Muscle layer of colon (tissue), 2 donors: ENCODE results near the gene HOXB1.

Source experiments
- H3K27ac ChIP-seq: one replicate; pipeline ENCODE4 v1.7.0; 2013; ENCODE audit warnings: low read depth, mild to moderate bottlenecking, low read length, moderate library complexity
- H3K27me3 ChIP-seq, 2 donors: one replicate each; pipeline ENCODE4 v1.7.0; 2013; ENCODE audit warnings: low read length in 2 of 2, mild to moderate bottlenecking in 2 of 2; ENCODE audit not compliant: insufficient read depth in 2 of 2, control insufficient read depth in 1 of 2
- H3K36me3 ChIP-seq: one replicate; pipeline ENCODE4 v1.7.0; 2013; ENCODE audit warnings: mild to moderate bottlenecking, low read length; ENCODE audit not compliant: insufficient read depth
- H3K4me1 ChIP-seq: one replicate; pipeline ENCODE4 v1.7.0; 2013; ENCODE audit warnings: mild to moderate bottlenecking, low read length; ENCODE audit not compliant: insufficient read depth
- H3K4me3 ChIP-seq, 2 donors: one replicate each; pipeline ENCODE4 v1.7.0; 2013; ENCODE audit warnings: low read length in 2 of 2, low read depth in 1 of 2, mild to moderate bottlenecking in 1 of 2, moderate library complexity in 1 of 2
- H3K9ac ChIP-seq: one replicate; pipeline ENCODE4 v1.7.0; 2013; ENCODE audit warnings: low read length
- H3K9me3 ChIP-seq: one replicate; pipeline ENCODE4 v1.7.0; 2013; ENCODE audit warnings: mild to moderate bottlenecking, low read length
- donor health status: abdominal sarcoma.
- donor health status: Adenocarcinoma of cecum.

The HOXB1 gene

DNA sequence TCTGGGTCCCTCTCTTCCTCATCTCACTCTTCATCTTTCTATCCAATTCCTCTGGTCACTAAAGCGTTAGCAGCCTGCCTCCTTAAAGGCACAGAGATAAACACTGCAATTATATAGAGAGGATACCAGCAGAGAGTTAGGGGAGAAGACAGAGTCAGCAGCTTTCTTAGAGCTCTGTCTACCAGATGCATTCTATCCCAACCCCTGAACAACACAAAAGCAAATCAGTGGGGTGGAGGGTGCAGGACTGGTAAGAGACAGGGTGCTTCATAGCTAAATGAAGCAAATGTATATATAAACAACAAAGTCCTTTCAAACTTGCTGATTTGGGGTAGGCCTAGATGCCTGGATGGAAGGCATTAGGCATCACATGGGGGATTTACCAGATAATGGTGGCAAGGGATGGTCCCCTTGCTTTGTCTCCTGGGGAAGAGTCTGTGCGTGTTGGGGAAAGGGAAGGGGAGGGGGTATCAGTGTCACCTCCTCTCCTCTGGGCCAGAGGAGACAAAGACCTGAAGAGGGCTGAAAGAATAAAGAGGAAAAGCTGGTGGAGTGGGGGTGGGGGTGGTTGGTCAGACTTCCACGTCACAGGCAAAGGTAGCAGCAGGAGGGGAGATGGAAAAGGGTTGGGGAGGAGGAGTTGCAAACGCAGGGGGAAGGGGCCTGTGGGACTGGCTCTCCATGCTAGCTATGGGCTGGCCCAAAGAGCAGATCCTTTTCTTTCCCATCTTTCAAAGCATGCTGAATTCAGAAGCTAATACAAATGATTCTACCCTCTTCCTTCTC is 35.3 kb upstream of the HOXB1 start:
- peaks cover 6% of the 10 kb centered on the region for H3K36me3 ChIP-seq

DNA sequence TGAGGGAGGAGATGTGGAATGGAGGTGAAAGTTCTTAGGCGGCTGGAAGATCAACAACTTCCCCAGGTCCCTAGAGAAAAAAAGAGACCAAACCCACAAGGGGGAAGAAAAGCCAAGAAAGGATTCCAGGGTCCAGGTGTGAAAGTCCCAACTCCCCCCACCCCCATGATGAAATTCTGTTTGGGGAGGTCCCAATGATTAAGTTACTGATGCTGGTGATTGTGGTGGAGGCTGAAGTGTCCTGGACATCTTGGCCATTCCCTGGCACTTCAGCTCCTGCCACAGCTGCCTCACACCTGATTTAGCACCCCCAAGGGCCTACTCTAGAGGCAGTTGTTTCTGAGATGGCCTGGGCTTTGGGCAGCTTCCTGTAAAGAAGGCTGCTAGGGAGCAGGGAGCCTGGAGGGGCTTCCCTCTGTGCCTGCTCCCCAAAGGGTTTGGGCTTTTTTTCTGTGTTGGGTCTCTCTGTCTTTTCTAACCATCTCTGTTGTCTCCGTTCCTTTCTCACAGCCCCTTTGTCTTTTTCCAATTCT is 34.3 kb upstream of the HOXB1 start:
- H3K4me3 ChIP-seq, result peak overlapping the region; percentile 41 to 56
- H3K36me3 ChIP-seq, result peaks cover 6% of the 10 kb centered on the region
- peaks cover 87% of the 10 kb centered on the region for H3K4me1 ChIP-seq
- H3K27me3 ChIP-seq, result no peaks in the 10 kb centered on the region
- peak overlapping the region; percentile 68 for H3K9ac ChIP-seq
- peak overlapping the region; percentile 77 for H3K27ac ChIP-seq
- H3K9me3 ChIP-seq, result no peaks in the 10 kb centered on the region

More for the DNA sequence above, 35.3 kb upstream of the HOXB1 start:
- H3K27ac ChIP-seq, result peak overlapping the region; percentile 95
- H3K9ac ChIP-seq, result no peak overlapping the region
- H3K4me1 ChIP-seq, result peaks cover 83% of the 10 kb centered on the region
- peak overlapping the region in 1 of 2 donors; percentile 4 for H3K4me3 ChIP-seq
- no peaks in the 10 kb centered on the region for H3K27me3 ChIP-seq
- no peaks in the 10 kb centered on the region for H3K9me3 ChIP-seq

DNA sequence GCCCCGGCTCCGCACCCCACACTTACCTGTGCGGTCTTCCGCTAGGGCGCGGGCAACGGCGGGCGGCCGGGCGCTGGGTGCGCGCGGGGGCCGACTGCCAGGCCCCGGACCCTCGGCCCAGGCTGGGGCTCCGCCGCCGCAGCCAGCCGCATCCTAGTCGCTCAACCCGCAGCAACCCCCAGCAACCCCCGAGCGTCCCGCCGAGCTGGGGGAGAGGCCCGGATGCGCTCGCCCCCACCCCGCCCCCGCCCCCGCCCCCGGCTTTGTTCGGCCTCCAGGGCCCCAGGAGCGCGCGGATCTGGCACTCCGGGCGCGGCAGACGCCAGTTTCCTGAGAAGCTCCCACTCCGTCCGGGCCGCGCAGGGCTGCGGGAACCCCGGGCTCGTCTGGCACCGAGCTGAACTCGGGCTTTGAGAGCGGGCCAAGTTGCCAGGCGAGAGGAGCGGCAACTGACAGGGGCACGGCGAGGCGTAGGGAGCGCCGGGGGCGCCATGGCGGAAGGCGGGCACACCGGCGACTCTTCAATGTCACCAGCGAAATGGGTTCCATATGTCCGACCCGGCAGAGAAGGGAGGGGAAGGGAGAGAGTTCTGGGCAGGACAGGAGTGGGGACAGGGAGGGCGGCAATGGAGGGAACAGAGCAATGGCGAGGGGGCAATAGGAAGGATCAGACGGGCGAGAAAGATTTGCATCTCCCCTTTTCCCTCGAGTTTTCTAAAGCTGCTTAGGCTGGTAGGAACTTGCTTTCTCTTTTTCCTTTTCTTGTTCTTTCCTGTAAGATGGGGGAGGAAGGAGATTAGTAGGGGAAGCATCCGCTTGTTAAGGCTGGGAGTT is 33.6 kb upstream of the HOXB1 start:
- Histone ChIP-seq H3K9me3 (no peaks in the 10 kb centered on the region), H3K27ac (peak overlapping the region; percentile 77), H3K9ac (peak overlapping the region; percentile 68), H3K27me3 (no peaks in the 10 kb centered on the region), H3K4me3 (peak overlapping the region; percentile 51 to 56), H3K4me1 (peaks cover 87% of the 10 kb centered on the region), H3K36me3 (peaks cover 6% of the 10 kb centered on the region)

DNA sequence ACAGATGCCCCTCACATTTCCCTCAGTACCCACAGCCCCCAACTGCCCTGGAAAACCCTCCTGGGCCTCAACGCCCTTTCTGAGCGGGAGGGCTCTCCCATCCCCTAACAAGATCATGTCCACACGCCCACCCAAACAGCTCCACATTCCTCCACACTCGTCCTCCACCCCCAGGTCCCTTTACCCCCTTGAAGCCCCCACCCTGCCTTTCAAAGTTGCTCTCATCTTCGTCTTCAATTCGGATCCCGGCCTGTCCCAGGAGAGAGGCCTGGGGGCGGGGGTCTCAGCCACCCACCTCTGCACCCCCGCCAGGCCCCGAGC is 33.0 kb upstream of the HOXB1 start:
- peak overlapping the region; percentile 57 for H3K27ac ChIP-seq
- peak overlapping the region; percentile 37 to 51 for H3K4me3 ChIP-seq
- H3K4me1 ChIP-seq, result peaks cover 87% of the 10 kb centered on the region
- H3K9me3 ChIP-seq, result no peaks in the 10 kb centered on the region
- H3K9ac ChIP-seq, result peak overlapping the region; percentile 19
- H3K36me3 ChIP-seq, result peaks cover 6% of the 10 kb centered on the region
- H3K27me3 ChIP-seq, result no peaks in the 10 kb centered on the region

DNA sequence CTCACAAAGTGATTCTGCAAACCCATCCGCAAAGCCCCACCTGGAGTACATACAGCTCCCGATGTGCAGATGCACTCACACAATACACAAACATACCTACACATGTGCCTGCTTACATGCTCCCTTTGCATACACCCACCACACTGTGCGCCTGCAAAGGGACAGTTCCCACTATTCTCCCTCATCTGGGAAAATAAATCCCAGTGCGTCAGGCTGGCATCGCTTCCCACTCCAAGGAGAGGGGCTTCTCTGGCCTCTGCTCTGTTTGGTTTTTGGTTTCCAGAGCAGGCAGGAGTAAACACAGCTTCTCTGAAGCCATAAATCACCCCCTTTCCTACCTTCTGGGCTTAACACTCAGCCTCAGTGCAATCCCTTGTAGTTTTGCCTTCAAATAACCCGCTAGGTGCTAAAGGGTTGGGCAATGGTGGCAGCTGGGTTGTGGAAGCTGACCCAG is 32.6 kb upstream of the HOXB1 start:
- peaks cover 6% of the 10 kb centered on the region for H3K36me3 ChIP-seq
- H3K9me3 ChIP-seq, result no peaks in the 10 kb centered on the region
- H3K9ac ChIP-seq, result peak overlapping the region; percentile 19
- peaks cover 91% of the 10 kb centered on the region for H3K4me1 ChIP-seq
- H3K27ac ChIP-seq, result peak overlapping the region; percentile 57
- no peaks in the 10 kb centered on the region for H3K27me3 ChIP-seq
- H3K4me3 ChIP-seq, result peak overlapping the region; percentile 37 to 51

DNA sequence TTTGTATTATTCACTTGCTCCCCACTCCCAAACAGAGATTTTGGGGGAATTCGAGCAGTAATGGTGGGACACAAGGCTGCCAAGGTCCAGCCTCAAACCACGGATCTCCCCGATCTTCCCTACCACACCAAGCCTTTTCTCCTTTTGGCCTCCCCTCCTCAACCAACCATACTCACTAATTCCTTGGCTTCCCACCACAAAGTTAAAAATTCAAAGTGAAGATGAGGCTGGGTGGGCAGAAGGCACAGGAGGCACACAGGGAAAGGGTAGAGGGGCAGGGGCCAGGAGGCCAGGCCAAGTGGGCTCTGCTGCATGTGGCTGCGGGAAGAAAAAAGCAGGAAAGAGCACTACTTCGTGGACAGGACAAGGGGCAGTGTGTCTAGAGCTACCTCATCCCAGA is 32.1 kb upstream of the HOXB1 start:
- H3K27me3 ChIP-seq, result no peaks in the 10 kb centered on the region
- H3K4me1 ChIP-seq, result peaks cover 94% of the 10 kb centered on the region
- peak overlapping the region in 1 of 2 donors; percentile 37 for H3K4me3 ChIP-seq
- peaks cover 6% of the 10 kb centered on the region for H3K36me3 ChIP-seq
- peak overlapping the region; percentile 83 for H3K27ac ChIP-seq
- H3K9me3 ChIP-seq, result no peaks in the 10 kb centered on the region
- H3K9ac ChIP-seq, result no peak overlapping the region

DNA sequence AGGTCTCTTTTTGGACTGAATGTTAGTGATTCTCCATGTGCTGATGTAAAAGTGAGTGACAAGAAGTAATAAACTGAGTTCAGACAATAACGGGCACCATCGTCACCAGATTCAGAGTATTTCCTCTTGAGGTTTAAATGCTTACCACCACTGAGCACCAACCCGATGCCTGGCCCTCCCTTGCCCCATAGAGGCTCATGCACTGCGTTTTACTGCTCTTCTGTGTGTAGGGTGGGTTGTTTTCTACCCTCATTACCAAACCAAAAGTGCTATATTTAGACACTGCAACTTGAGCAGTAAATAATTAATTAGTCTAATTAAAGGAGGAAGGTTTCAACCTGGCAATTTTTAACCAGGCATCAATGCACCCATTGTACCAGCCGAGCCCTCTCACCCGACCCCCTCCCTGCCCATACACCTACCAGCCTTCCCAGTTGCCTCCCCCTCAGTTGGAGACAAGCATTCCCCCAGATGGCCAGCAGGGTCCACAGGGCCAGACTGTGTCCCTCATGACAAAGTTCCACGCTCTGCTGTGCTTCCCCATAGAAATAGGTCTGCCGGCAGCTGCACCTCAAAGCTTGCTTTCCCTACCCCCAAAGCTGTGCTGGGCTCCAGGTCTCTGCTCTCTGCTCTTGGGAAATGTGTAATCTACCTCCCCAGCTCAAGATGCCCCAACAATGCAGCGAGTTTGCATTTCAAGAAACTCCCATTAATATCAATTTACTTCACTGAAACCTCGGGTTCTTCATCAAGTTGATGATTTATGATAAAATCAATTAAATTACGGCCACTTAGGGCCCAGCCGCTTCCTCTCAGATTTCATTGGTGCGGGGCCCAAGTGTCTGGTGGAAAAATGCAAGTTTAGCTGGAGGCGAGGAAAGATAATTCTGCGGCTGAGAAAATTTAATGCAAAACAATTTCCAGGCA is 31.3 kb upstream of the HOXB1 start:
- Histone ChIP-seq H3K27me3 (no peaks in the 10 kb centered on the region), H3K27ac (peak overlapping the region; percentile 83), H3K36me3 (peaks cover 6% of the 10 kb centered on the region), H3K4me1 (peaks cover 94% of the 10 kb centered on the region), H3K9me3 (no peaks in the 10 kb centered on the region), H3K9ac (no peak overlapping the region), H3K4me3 (no peak overlapping the region)

DNA sequence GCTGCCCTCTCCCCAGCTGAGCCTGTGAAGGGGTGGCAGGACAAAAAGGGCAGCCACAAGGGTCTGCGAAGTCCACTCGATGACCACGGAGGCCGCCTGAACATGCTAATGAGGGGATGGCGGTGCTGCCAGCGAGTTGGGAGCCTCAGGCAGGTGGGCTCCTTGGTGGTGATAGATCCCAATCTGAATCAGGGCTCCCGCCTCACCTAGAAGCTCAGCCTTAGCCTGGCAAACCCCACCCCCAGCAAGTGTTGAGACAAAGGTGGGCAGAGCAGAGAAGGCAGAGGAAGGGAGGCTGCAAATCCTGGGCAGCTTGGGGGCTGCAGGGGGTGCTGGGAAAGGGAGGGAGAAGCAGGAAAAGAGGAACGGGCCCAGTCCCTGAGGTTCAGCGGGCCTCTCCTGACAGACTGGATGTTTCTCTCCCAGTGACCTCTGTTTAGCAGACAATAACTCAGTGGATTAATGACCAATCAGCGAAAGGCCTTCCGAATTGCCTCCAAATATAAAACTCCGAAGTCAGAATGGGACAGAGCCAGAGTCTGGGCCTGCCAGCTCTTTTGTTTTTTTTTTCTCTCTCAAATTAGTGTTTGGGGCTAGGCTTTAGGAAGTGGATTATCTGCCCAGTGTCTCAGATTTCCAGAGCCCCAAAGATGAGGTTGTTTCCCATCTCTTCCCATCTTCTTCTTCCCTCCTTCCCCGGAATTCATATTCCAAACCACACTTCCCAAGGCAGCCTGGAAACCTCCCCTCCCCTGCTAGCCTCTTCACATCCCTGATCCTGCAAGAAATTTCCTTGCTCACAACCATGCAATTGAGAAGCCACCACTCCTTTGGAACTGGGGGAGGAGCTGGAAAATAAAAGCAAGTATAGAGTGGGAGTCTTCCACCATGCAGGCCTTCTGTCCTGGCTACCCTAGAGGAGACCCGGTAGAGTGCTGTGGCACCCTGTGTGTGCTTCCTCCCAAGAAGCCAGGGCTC is 29.3 kb upstream of the HOXB1 start:
- H3K27me3 ChIP-seq, result no peaks in the 10 kb centered on the region
- peak overlapping the region; percentile 59 for H3K9ac ChIP-seq
- peak overlapping the region in 1 of 2 donors; percentile 49 for H3K4me3 ChIP-seq

DNA sequence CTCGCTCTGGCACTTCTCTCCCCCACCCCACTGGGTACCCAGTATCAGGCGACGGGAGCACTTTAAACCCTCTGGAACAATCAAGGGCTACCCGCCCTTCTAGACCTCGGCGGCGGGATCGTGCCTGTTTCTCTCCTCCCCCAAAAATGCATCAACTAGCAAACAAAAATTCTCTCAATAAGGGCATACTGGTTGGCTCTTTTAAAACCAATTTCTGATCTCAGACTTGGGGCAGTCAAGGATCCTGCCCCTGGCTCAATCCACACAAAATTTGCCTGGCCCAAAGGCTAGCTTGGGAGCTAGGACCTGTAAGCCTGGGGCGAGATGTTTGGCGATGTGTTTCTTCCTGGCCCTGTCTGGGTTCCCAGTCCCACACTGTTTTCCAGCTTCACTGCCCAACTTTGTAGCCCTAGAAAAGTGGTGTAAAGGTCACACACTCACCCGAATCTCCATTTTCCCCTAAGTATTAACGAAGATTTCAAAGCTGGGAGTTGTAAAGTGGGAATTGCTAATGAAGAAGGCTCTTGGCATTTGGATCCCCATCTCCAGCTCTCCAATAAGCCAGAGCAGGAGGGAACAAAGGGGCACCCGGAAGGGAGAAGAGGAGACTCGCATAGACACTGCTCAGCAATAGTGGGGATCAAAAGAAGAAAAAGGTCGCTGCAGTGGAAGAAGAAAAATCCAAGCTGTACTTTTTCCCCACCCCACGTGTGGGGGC is 28.5 kb upstream of the HOXB1 start:
- Histone ChIP-seq H3K4me3 (peak overlapping the region; percentile 11 to 49), H3K9me3 (no peaks in the 10 kb centered on the region), H3K27me3 (no peaks in the 10 kb centered on the region), H3K4me1 (peaks cover 82% of the 10 kb centered on the region), H3K27ac (peak overlapping the region; percentile 89), H3K9ac (peak overlapping the region; percentile 59), H3K36me3 (no peaks in the 10 kb centered on the region)

More for the DNA sequence above, 29.3 kb upstream of the HOXB1 start:
- no peaks in the 10 kb centered on the region for H3K9me3 ChIP-seq
- peak overlapping the region; percentile 89 for H3K27ac ChIP-seq
- peaks cover 88% of the 10 kb centered on the region for H3K4me1 ChIP-seq
- no peaks in the 10 kb centered on the region for H3K36me3 ChIP-seq

DNA sequence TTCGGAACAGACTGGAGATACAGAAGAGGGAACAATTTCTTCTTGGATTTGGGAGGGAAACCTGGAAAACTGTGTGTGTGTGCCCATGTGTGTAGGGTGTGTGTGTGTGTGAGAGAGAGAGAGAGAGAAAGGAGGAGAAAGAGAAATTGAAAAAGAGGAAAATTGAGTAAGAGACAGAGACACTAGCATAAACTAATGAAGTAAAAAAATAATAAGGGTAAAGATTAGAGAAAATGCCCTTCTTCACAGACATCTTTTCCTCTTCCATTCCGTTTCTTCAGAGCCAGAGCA is 28.0 kb upstream of the HOXB1 start:
- Histone ChIP-seq H3K27ac (peak overlapping the region; percentile 89), H3K9me3 (no peaks in the 10 kb centered on the region), H3K27me3 (no peaks in the 10 kb centered on the region), H3K4me1 (peaks cover 83% of the 10 kb centered on the region), H3K36me3 (no peaks in the 10 kb centered on the region), H3K4me3 (peak overlapping the region in 1 of 2 donors; percentile 11), H3K9ac (peak overlapping the region; percentile 59)
